ENCODE data around the gene WNT6. TPM values are rescaled to one million over a fixed set of nuclear protein-coding genes. Genes with fewer than 3 reads are reported as not detected.

WNT6 gene
- total and polyA plus RNA-seq, 10 of the 15 experiments (the other 5 are each of a cell fraction or from before 2014, with no cell fraction given) = 0.11 to 0.44 (median 0.22) TPM; not detected in 5

GRCh38 chr2:218821605-218822211 lies 37.9 kb upstream of the WNT6 start:
- no peak overlapping the region for H3K4me2 ChIP-seq (ENCODE audit: control insufficient read depth, insufficient read depth)
- ATAC-seq (no peak), DNase-seq (ENCODE audit: low read depth, low spot score) (no peak), FAIRE-seq (no peak)
- CTCF ChIA-PET = no interaction called here
- intact Hi-C loops (cut with micrococcal nuclease; ENCODE audit: unreplicated experiment) (no loop called here), in situ Hi-C loops (cut with MboI) (no loop called here)
- H3K27me3 ChIP-seq (replicated peaks in 1 of 2; ENCODE audit: control insufficient read depth in 2 of 2, insufficient read depth in 2 of 2, low read length in 1 of 2) = no peaks in the 10 kb centered on the region; a peak in 1 of 4 replicates
- BruUV-seq (replicated peaks) = no TSS peak
- H3K79me2 ChIP-seq (ENCODE audit: control insufficient read depth, insufficient read depth, low read length) = no peaks in the 10 kb centered on the region
- H4K20me1 ChIP-seq (ENCODE audit: control insufficient read depth, insufficient read depth) = no peaks in the 10 kb centered on the region
- no peak overlapping the region for H3K27ac ChIP-seq (ENCODE audit: control insufficient read depth, insufficient read depth)
- no peaks in the 10 kb centered on the region for H3K9me3 ChIP-seq (replicated peaks; ENCODE audit: control insufficient read depth, insufficient read depth, low read length)
- H3K4me3 ChIP-seq = no peak overlapping the region
- no peaks in the 10 kb centered on the region for H3K4me1 ChIP-seq (ENCODE audit: control insufficient read depth, insufficient read depth, low read length)
- SMC1A ChIA-PET (ENCODE audit: uncharacterized antibody, unreplicated experiment) = no interaction called here
- H3K9ac ChIP-seq (ENCODE audit: control insufficient read depth, insufficient read depth, low read length) = no peak overlapping the region
- no peaks in the 10 kb centered on the region for H3K36me3 ChIP-seq (ENCODE audit: control insufficient read depth in 2 of 2, insufficient read depth in 2 of 2, low read length in 1 of 2)
- no peak for TF ChIP-seq CHD1 (IDR thresholded peaks at IDR 0.05; ENCODE audit: low read depth, low read length)
- TF ChIP-seq STAT1 (conservative IDR thresholded peaks at IDR 0.05) = no peak
- TF ChIP-seq TAF1 (IDR thresholded peaks at IDR 0.05; ENCODE audit: borderline replicate concordance, low read depth, low read length) = no peak
- no peak for TF ChIP-seq NFYA (IDR thresholded peaks at IDR 0.05; ENCODE audit: borderline replicate concordance, low read depth, low read length)
- TF ChIP-seq ZNF274 (IDR thresholded peaks at IDR 0.05; ENCODE audit: insufficient read depth, insufficient read length) = no peak
- TF ChIP-seq FOXM1 (IDR thresholded peaks at IDR 0.05; ENCODE audit: low read depth, low read length) = no peak
- TF ChIP-seq ZNF384 (IDR thresholded peaks at IDR 0.05; ENCODE audit: borderline replicate concordance, low read depth, low read length) = no peak
- TF ChIP-seq HDAC6 (IDR thresholded peaks at IDR 0.05; ENCODE audit: unreplicated experiment) = no peak
- no peak for TF ChIP-seq ETV6 (conservative IDR thresholded peaks at IDR 0.05 in 1 of 2, IDR thresholded peaks at IDR 0.05 in 1 of 2; ENCODE audit: borderline replicate concordance in 1 of 2, low read depth in 1 of 2)
- TF ChIP-seq, protein P1, sequence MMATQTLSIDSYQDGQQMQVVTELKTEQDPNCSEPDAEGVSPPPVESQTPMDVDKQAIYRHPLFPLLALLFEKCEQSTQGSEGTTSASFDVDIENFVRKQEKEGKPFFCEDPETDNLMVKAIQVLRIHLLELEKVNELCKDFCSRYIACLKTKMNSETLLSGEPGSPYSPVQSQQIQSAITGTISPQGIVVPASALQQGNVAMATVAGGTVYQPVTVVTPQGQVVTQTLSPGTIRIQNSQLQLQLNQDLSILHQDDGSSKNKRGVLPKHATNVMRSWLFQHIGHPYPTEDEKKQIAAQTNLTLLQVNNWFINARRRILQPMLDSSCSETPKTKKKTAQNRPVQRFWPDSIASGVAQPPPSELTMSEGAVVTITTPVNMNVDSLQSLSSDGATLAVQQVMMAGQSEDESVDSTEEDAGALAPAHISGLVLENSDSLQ (IDR thresholded peaks at IDR 0.05) = no peak
- no peak for TF ChIP-seq NBN (IDR thresholded peaks at IDR 0.05)
- TF ChIP-seq ATF7 (IDR thresholded peaks at IDR 0.05; ENCODE audit: low read depth) = no peak
- no peak for TF ChIP-seq SMARCA5 (IDR thresholded peaks at IDR 0.05)
- TF ChIP-seq POLR2A (IDR thresholded peaks at IDR 0.05; ENCODE audit: low read depth, low read length) = no peak
- TF ChIP-seq RBBP5 (conservative IDR thresholded peaks at IDR 0.05) = no peak
- no peak for TF ChIP-seq SIN3A (IDR thresholded peaks at IDR 0.05; ENCODE audit: low read depth, low read length)
- TF ChIP-seq RCOR1 (conservative IDR thresholded peaks at IDR 0.05; ENCODE audit: low read depth, low read length) = no peak
- TF ChIP-seq CHD4 (IDR thresholded peaks at IDR 0.05) = no peak
- no peak for TF ChIP-seq CEBPZ (IDR thresholded peaks at IDR 0.05; ENCODE audit: low read depth, low read length)
- TF ChIP-seq CBFB (IDR thresholded peaks at IDR 0.05; ENCODE audit: low read depth) = no peak
- RAD21 ChIA-PET (ENCODE audit: unreplicated experiment) = no interaction called here
- POLR2A ChIA-PET = no interaction called here
- no peak overlapping the region for H2AFZ ChIP-seq (ENCODE audit: control insufficient read depth, low read depth, low read length)
- WGBS (ENCODE audit: insufficient coverage, insufficient replicate concordance, low lambda C conversion rate, missing lambda C conversion rate) = 31% methylated on average over 9 of the region's 9 CpGs
